Glutamatergic neuron (in vitro differentiated cells): ENCODE data around the gene IFITM1. TPM values are rescaled to one million over a fixed set of nuclear protein-coding genes. Genes with fewer than 3 reads are reported as not detected.
"Not testable (repeated sequence)": the region's sequence is repeated elsewhere in the genome, so short reads cannot be mapped to it uniquely, and the experiment has no call there.

ENCODE experiments used
- DNase-seq: peaks from one replicate; pipeline ENCODE4 v3.0.0; 2022
- H3K27ac Mint-ChIP-seq: one replicate; pipeline ENCODE4 v1.8.0; 2020; ENCODE audit warnings: mild to moderate bottlenecking, mixed read lengths, inconsistent platforms; ENCODE audit not compliant: unreplicated experiment
- H3K27me3 Mint-ChIP-seq: one replicate; pipeline ENCODE4 v1.8.0; 2020; ENCODE audit warnings: mild to moderate bottlenecking, moderate library complexity, mixed read lengths, inconsistent platforms; ENCODE audit not compliant: unreplicated experiment
- H3K36me3 Mint-ChIP-seq: one replicate; pipeline ENCODE4 v1.8.0; 2020; ENCODE audit warnings: mild to moderate bottlenecking, mixed read lengths, inconsistent platforms; ENCODE audit not compliant: unreplicated experiment
- H3K4me1 Mint-ChIP-seq: one replicate; pipeline ENCODE4 v1.8.0; 2020; ENCODE audit warnings: mild to moderate bottlenecking, low read depth, mixed read lengths, inconsistent platforms; ENCODE audit not compliant: unreplicated experiment
- H3K4me3 Mint-ChIP-seq: one replicate; pipeline ENCODE4 v1.8.0; 2020; ENCODE audit warnings: mild to moderate bottlenecking, mixed read lengths, inconsistent platforms; ENCODE audit not compliant: unreplicated experiment
- H3K9me3 Mint-ChIP-seq: one replicate; pipeline ENCODE4 v1.8.0; 2020; ENCODE audit warnings: mild to moderate bottlenecking, moderate library complexity, mixed read lengths, inconsistent platforms; ENCODE audit not compliant: unreplicated experiment
- CTCF ChIP-seq: fragments of 200-600 bp; sonication (generic); IDR thresholded peaks from one replicate; pipeline ENCODE4 v1.5.0; 2021; ENCODE audit not compliant: partially characterized antibody, unreplicated experiment
- long read RNA-seq: library from polyadenylated mRNA; unstranded; transcript quantifications from one replicate; pipeline ENCODE4 v2.0.0, GENCODE V29; 2020; ENCODE audit not compliant: unreplicated experiment
- total RNA-seq: library from RNA; stranded (reverse); fragmentation: NEBNext Ultra II Directional; extraction: Animal tissue kit (Norgen Biotek cat#: 25700); gene quantifications from one replicate; pipeline ENCODE4 v1.2.1, GENCODE V29; 2021; ENCODE audit not compliant: unreplicated experiment

Gene IFITM1
- total RNA-seq: 2.6 TPM
- long read RNA-seq, partial matches to known transcripts: 0 of 4 reads
- long read RNA-seq, other reads (novel, unspliced or antisense): 0 of 4 reads

- DNase-seq: no peak
- Mint-ChIP-seq H3K4me3 (no peak within 1 kb of the TSS), H3K27me3 (peaks cover 19% of the 10 kb centered on the region), H3K36me3 (no peaks in the 10 kb centered on the region), H3K9me3 (peaks cover 8% of the 10 kb centered on the region), H3K4me1 (peaks cover 7% of the 10 kb centered on the region), H3K27ac (no peak within 1 kb of the TSS)
- TF ChIP-seq CTCF: no peak
Measured at GRCh38 chr11:313787-314553, at the start of gene IFITM1. Gene IFITM1, plus strand, starts transcription at chr11:314040. Its CDS starts 131 bp downstream, at chr11:314171.

GRCh38 chr11:266676-267439, 47.0 kb upstream of the IFITM1 start:
- peaks cover 13% of the 10 kb centered on the region for H3K36me3 Mint-ChIP-seq
- no peak for DNase-seq
- peaks cover 2% of the 10 kb centered on the region for H3K27me3 Mint-ChIP-seq
- peaks cover 14% of the 10 kb centered on the region for H3K9me3 Mint-ChIP-seq
- H3K4me1 Mint-ChIP-seq: no peaks in the 10 kb centered on the region
- H3K4me3 Mint-ChIP-seq: no peak overlapping the region
- no peak for TF ChIP-seq CTCF
- H3K27ac Mint-ChIP-seq: no peak overlapping the region

- peaks cover 12% of the 10 kb centered on the region for H3K9me3 Mint-ChIP-seq
- no peak for DNase-seq
- H3K27me3 Mint-ChIP-seq: peaks cover 2% of the 10 kb centered on the region
- H3K4me3 Mint-ChIP-seq: no peak overlapping the region
- H3K4me1 Mint-ChIP-seq: no peaks in the 10 kb centered on the region
- no peak for TF ChIP-seq CTCF
- peaks cover 8% of the 10 kb centered on the region for H3K36me3 Mint-ChIP-seq
- no peak overlapping the region for H3K27ac Mint-ChIP-seq
Measured at GRCh38 chr11:267491-267994, 46.3 kb upstream of the IFITM1 start.

GRCh38 chr11:268716-269145, 45.1 kb upstream of the IFITM1 start:
- not testable (repeated sequence) for H3K27ac Mint-ChIP-seq, H3K4me3 Mint-ChIP-seq, DNase-seq, H3K4me1 Mint-ChIP-seq, H3K36me3 Mint-ChIP-seq, H3K27me3 Mint-ChIP-seq
- peaks cover 14% of the 10 kb centered on the region for H3K9me3 Mint-ChIP-seq

- no peak overlapping the region for H3K27ac Mint-ChIP-seq
- no peak for DNase-seq
- no peaks in the 10 kb centered on the region for H3K4me1 Mint-ChIP-seq
- H3K9me3 Mint-ChIP-seq: peaks cover 14% of the 10 kb centered on the region
- peaks cover 8% of the 10 kb centered on the region for H3K36me3 Mint-ChIP-seq
- no peak for TF ChIP-seq CTCF
- H3K27me3 Mint-ChIP-seq: peaks cover 3% of the 10 kb centered on the region
- H3K4me3 Mint-ChIP-seq: no peak overlapping the region
Measured at GRCh38 chr11:269146-269890, 44.5 kb upstream of the IFITM1 start.
